OCI-LY1 (cell line): ENCODE data around the gene STAMBPL1.

Experiments
- H2AFZ ChIP-seq: fragments of 200-600 bp; sonication (generic), shearing (Covaris generic); 2 replicates; pipeline ENCODE4 v1.6.0; 2014; ENCODE audit warnings: antibody characterized with exemption, mild to moderate bottlenecking, low read length
- H3F3A ChIP-seq: fragments of 200-600 bp; sonication (generic), shearing (Covaris generic); 2 replicates; pipeline ENCODE4 v1.6.0; 2014; ENCODE audit warnings: mild to moderate bottlenecking, antibody characterized with exemption, low read length, moderate library complexity; ENCODE audit not compliant: insufficient read depth
- H3K27ac ChIP-seq: fragments of 200-600 bp; sonication (generic); 2 replicates; pipeline ENCODE4 v1.5.1; 2014; ENCODE audit warnings: low read length, mixed run types, mild to moderate bottlenecking, low read depth; ENCODE audit not compliant: poor library complexity, severe bottlenecking
- H3K27me3 ChIP-seq: fragments of 200-600 bp; sonication (generic); 2 replicates; pipeline ENCODE4 v1.6.0; 2014; ENCODE audit warnings: antibody characterized with exemption, mild to moderate bottlenecking, low read length, moderate library complexity; ENCODE audit not compliant: insufficient read depth
- H3K36me3 ChIP-seq: fragments of 200-600 bp; sonication (generic); 2 replicates; pipeline ENCODE4 v1.6.1; 2014; ENCODE audit warnings: mild to moderate bottlenecking, antibody characterized with exemption, low read length, moderate library complexity, mixed read lengths; ENCODE audit not compliant: insufficient read depth
- H3K4me1 ChIP-seq: fragments of 200-600 bp; sonication (generic); 2 replicates; pipeline ENCODE4 v1.5.1; 2014; ENCODE audit warnings: mild to moderate bottlenecking, low read length, moderate library complexity; ENCODE audit not compliant: insufficient read depth, severe bottlenecking
- H3K4me2 ChIP-seq: fragments of 200-600 bp; sonication (generic), shearing (Covaris generic); 2 replicates; pipeline ENCODE4 v1.6.1; 2014; ENCODE audit warnings: low read length
- H3K4me3 ChIP-seq: fragments of 200-600 bp; sonication (generic); 2 replicates; pipeline ENCODE4 v1.5.1; 2014; ENCODE audit warnings: low read length, low read depth, mild to moderate bottlenecking, mixed read lengths; ENCODE audit not compliant: poor library complexity, severe bottlenecking
- H3K79me2 ChIP-seq: fragments of 200-600 bp; shearing (Covaris generic); 2 replicates; pipeline ENCODE4 v1.6.1; 2016; ENCODE audit warnings: mixed run types, low read length, mixed read lengths; ENCODE audit not compliant: insufficient read depth
- H3K9ac ChIP-seq: fragments of 200-600 bp; sonication (generic), shearing (Covaris generic); 2 replicates; pipeline ENCODE4 v1.6.1; 2014; ENCODE audit warnings: mild to moderate bottlenecking, low read length, mixed read lengths
- H3K9me2 ChIP-seq: fragments of 200-600 bp; sonication (generic), shearing (Covaris generic); 2 replicates; pipeline ENCODE4 v1.6.1; 2014; ENCODE audit warnings: low read depth, mild to moderate bottlenecking, low read length, mixed read lengths
- H3K9me3 ChIP-seq: fragments of 200-600 bp; shearing (Covaris generic); 2 replicates; pipeline ENCODE4 v1.6.1; 2014; ENCODE audit warnings: low read length, mixed read lengths
- H4K20me1 ChIP-seq: fragments of 200-600 bp; sonication (generic), shearing (Covaris generic); 2 replicates; pipeline ENCODE4 v1.6.0; 2016; ENCODE audit warnings: mild to moderate bottlenecking, low read length; ENCODE audit not compliant: insufficient read depth
- CTCF ChIP-seq: fragments of 200-600 bp; sonication (generic), shearing (Covaris generic); IDR thresholded peaks from 2 replicates; pipeline ENCODE4 v1.5.1; 2017; ENCODE audit warnings: mild to moderate bottlenecking, antibody characterized with exemption, low read length, moderate library complexity, mixed read lengths
- EZH2 ChIP-seq: fragments of 200-600 bp; sonication (generic), shearing (Covaris generic); IDR thresholded peaks from 2 replicates; pipeline ENCODE4 v1.8.0; 2017; ENCODE audit warnings: borderline replicate concordance, mixed run types, mild to moderate bottlenecking, antibody characterized with exemption, low read length, moderate library complexity, mixed read lengths

The STAMBPL1 gene

GRCh38 chr10:88911851-88912250, 31.8 kb downstream of the STAMBPL1 start:
- H3K27me3 ChIP-seq = no peaks in the 10 kb centered on the region
- no peak overlapping the region for H3K9ac ChIP-seq
- no peaks in the 10 kb centered on the region for H3K9me2 ChIP-seq
- no peak for TF ChIP-seq CTCF
- TF ChIP-seq EZH2 = no peak
- no peaks in the 10 kb centered on the region for H3K79me2 ChIP-seq
- no peak overlapping the region for H3K4me3 ChIP-seq
- no peaks in the 10 kb centered on the region for H4K20me1 ChIP-seq
- no peak overlapping the region for H2AFZ ChIP-seq
- H3K27ac ChIP-seq = no peak overlapping the region
- H3K36me3 ChIP-seq = peaks cover 4% of the 10 kb centered on the region; the same call in 1 of the 2 replicates
- H3K9me3 ChIP-seq = no peaks in the 10 kb centered on the region
- H3K4me2 ChIP-seq = no peak overlapping the region
- no peaks in the 10 kb centered on the region for H3K4me1 ChIP-seq
- H3F3A ChIP-seq = no peaks in the 10 kb centered on the region

- Histone ChIP-seq H2AFZ (no peak overlapping the region), H3K36me3 (peaks cover 4% of the 10 kb centered on the region; the same call in 1 of the 2 replicates), H3K27ac (no peak overlapping the region), H3K9me2 (no peaks in the 10 kb centered on the region), H3K9ac (no peak overlapping the region), H4K20me1 (no peaks in the 10 kb centered on the region), H3K4me3 (no peak overlapping the region), H3F3A (no peaks in the 10 kb centered on the region), H3K79me2 (no peaks in the 10 kb centered on the region), H3K9me3 (no peaks in the 10 kb centered on the region), H3K4me1 (no peaks in the 10 kb centered on the region), H3K27me3 (no peaks in the 10 kb centered on the region), H3K4me2 (no peak overlapping the region)
- TF ChIP-seq EZH2 (no peak), CTCF (no peak)
These were observed 33.1 kb downstream of the STAMBPL1 start for GRCh38 chr10:88913127-88913526.

- Histone ChIP-seq H3F3A (no peaks in the 10 kb centered on the region), H3K9me2 (no peaks in the 10 kb centered on the region), H3K9me3 (no peaks in the 10 kb centered on the region), H3K9ac (no peak overlapping the region), H3K4me1 (no peaks in the 10 kb centered on the region), H3K27me3 (no peaks in the 10 kb centered on the region), H3K36me3 (0 out of 2 replicates have a peak, but pooled peaks cover under 1% of the 10 kb centered on the region), H3K4me3 (no peak overlapping the region), H2AFZ (no peak overlapping the region), H3K79me2 (no peaks in the 10 kb centered on the region), H3K27ac (no peak overlapping the region), H3K4me2 (no peak overlapping the region), H4K20me1 (no peaks in the 10 kb centered on the region)
- TF ChIP-seq EZH2 = no peak
- no peak for TF ChIP-seq CTCF
These were observed 33.7 kb downstream of the STAMBPL1 start for GRCh38 chr10:88913788-88914187.
